SW 1271 (cell line): ENCODE measurements around the gene PLEKHH1.

Experiments used
- DNase-seq, 2 experiments: peaks; one replicate each; lab custom pipeline; 2025; lab: John Stamatoyannopoulos, UW

PLEKHH1 gene

GRCh38 chr14:67630186-67630585 lies 97.1 kb downstream of the PLEKHH1 start:
- DNase-seq, result no peak

- no peak for DNase-seq
These were observed 97.8 kb downstream of the PLEKHH1 start for GRCh38 chr14:67630938-67631337.

DNA sequence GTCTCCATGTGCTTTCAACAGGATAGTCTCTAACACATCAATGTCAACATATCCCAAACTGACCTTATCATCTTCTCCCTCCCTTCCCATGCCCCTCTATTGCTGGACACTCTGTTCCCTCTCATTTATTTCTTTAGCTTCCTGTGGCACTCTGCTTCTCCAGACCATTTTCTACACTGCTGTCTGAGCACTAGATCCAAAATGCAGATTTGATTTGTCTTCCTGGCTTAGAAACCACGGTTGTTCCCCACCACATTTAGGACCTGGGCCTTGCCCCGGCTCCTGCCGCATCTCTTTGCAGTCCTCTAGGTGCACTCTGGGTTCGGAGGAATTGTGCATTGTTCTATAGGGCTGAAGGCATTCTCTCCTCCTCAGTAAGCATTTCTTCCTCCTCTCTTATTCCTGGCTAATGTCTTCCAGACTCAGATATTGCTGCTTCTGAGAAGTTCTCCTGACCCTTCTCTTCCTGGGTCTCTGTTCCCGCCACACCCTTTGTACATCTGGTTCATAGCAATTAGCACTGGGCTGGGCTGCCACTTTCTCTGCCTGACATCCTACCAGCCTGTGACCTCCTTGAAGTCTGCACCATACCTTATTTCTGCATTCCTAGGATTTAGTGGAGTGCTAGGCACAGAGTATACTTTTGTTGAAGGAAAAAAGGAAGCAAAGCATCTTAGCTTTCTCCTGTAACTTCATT lies 100.5 kb downstream of the PLEKHH1 start:
- DNase-seq, result no peak

DNA sequence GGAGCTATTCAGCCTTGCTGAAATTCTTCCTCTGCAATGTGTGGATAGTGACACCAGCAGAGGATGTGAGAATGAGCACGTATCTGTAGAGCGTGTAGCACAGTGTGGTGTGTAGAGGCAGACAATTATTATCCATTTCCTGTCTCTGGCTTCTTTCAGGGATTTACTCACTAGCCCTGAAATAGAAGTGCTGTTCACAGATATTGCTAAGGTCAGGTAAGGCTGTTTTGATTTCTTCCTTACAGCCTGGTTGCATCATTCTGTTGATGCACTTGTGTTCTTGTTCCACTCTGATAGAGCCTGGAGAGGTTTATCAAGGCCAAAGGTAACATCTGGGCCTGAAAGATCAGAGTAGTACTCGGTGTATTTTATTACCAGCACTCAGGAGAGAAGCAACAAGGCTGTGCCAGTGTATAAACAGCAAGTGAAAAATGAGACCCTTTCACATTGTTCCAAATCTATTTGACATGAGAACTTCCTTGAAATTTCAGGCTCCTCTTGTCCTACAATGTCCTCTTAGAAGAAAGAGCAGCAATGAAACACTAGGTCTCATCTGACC lies 103.3 kb downstream of the PLEKHH1 start:
- no peak for DNase-seq

GRCh38 chr14:67638642-67639041 lies 105.6 kb downstream of the PLEKHH1 start:
- DNase-seq, result no peak
